ENCODE data around the gene TTLL11. TPM values are rescaled to one million over a fixed set of nuclear protein-coding genes. Genes with fewer than 3 reads are reported as not detected.

Gene TTLL11
- total and polyA plus RNA-seq, 2 of the 8 experiments (the other 6 are each of a cell fraction or from before 2014, with no cell fraction given), result 0.56 to 0.80 TPM

DNA sequence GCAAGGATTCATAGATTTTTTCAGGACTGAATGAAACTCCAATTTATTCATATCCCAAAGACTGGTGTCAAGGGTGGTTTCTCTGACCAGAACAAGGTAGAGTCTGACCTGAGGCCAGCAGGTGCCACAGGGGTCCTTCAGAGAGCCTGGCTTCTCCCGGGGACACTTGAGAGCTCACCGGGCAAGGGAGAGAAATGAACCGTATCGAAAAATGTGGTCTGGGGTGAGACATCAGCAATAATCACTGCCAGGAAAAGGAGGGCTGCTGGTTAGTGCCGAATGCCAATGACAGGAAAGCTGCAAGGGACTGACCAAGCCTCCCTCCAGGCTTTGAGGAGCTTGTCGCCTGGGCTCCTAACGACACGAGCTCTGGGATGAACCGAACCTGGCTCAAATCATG, 142.7 kb downstream of the TTLL11 start:
- Histone ChIP-seq H2BK12ac (ENCODE audit: low read depth, low read length) (no peak overlapping the region), H2AFZ (ENCODE audit: low read length) (no peak overlapping the region), H3K18ac (ENCODE audit: extremely low read depth, low read length) (no peak overlapping the region), H2BK15ac (ENCODE audit: low read length) (no peak overlapping the region), H3K9me3 (ENCODE audit: insufficient read depth in 2 of 2, low read depth in 1 of 2, low read length in 1 of 2) (no peaks in the 10 kb centered on the region), H4K5ac (ENCODE audit: insufficient read length, low read depth, low read length) (no peak overlapping the region), H2BK120ac (replicated peaks; ENCODE audit: low read depth, low read length) (no peak overlapping the region), H3K4me1 (replicated peaks in 1 of 4; ENCODE audit: control insufficient read depth in 3 of 4, insufficient read depth in 4 of 4, low read length in 3 of 4) (peaks cover 0 to 8% (median 4%) of the 10 kb centered on the region in 4 experiments; a peak in 3 of 7 replicates), H3K56ac (replicated peaks; ENCODE audit: insufficient read length, low read depth, low read length) (no peak overlapping the region), H3K4ac (replicated peaks; ENCODE audit: insufficient read length, low read depth, low read length) (no peak overlapping the region), H4K8ac (ENCODE audit: extremely low read depth, insufficient read depth, low read length) (no peak overlapping the region), H2BK20ac (ENCODE audit: low read length) (no peak overlapping the region), H4K20me1 (replicated peaks in 1 of 2; ENCODE audit: control insufficient read depth in 1 of 2, insufficient read depth in 2 of 2, low read length in 2 of 2) (no peaks in the 10 kb centered on the region), H3K4me3 (ENCODE audit: extremely low read depth in 1 of 4, insufficient read depth in 2 of 4, low read depth in 3 of 4, low read length in 4 of 4) (no peak overlapping the region), H4K91ac (replicated peaks; ENCODE audit: insufficient read length, low read length) (no peak overlapping the region), H3K27ac (ENCODE audit: low read depth, low read length) (no peak overlapping the region), H3K23ac (ENCODE audit: insufficient read length) (no peak overlapping the region), H3K14ac (ENCODE audit: insufficient read length) (no peak overlapping the region), H3K27me3 (replicated peaks in 1 of 4; ENCODE audit: control insufficient read depth in 3 of 4, extremely low read depth in 1 of 4, insufficient read depth in 3 of 4, low read length in 3 of 4) (no peaks in the 10 kb centered on the region), H3K4me2 (ENCODE audit: insufficient read depth in 1 of 2, low read depth in 2 of 2, low read length in 2 of 2) (no peak overlapping the region), H3K9ac (replicated peaks in 1 of 4; ENCODE audit: extremely low read depth in 1 of 4, low read depth in 3 of 4, low read length in 3 of 4) (no peak overlapping the region), H3K36me3 (ENCODE audit: control insufficient read depth in 2 of 4, insufficient read depth in 4 of 4, low read length in 3 of 4) (no peaks in the 10 kb centered on the region), H3K79me1 (ENCODE audit: low read depth, low read length) (no peaks in the 10 kb centered on the region; the same call in 1 of the 2 replicates), H3K23me2 (ENCODE audit: low read depth, low read length) (no peaks in the 10 kb centered on the region), H3K79me2 (ENCODE audit: control insufficient read depth in 1 of 2, insufficient read depth in 2 of 2, low read length in 2 of 2) (no peaks in the 10 kb centered on the region), H2BK5ac (ENCODE audit: low read depth, low read length) (no peak overlapping the region), H2AK5ac (ENCODE audit: low read depth, low read length) (no peak overlapping the region)
- CTCF ChIA-PET (ENCODE audit: partially characterized antibody), result interaction anchor here (1.1 to 1.7 kb wide), 5 partner anchors 16 to 315 kb away, joined by 3 to 5 read pairs (median 4); no protein-coding TSS in a partner anchor
- 89% methylated on average over 9 of the region's 9 CpGs; no CpG with 5 or more reads in 1 of the 2 experiments for WGBS, 2 experiments (ENCODE audit: extremely low coverage in 1 of 2, insufficient coverage in 1 of 2, insufficient read length in 1 of 2, insufficient replicate concordance in 2 of 2, low coverage in 1 of 2, low lambda C conversion rate in 2 of 2, missing lambda C conversion rate in 1 of 2)
- DNase-seq (ENCODE audit: low read depth in 1 of 2, low spot score in 2 of 2) (no peak), FAIRE-seq (no peak)
- POLR2A ChIA-PET (ENCODE audit: partially characterized antibody), result interaction anchor here (0.5 to 0.6 kb wide), 2 partner anchors 96 to 601 kb away, joined by 3 read pairs; no protein-coding TSS in a partner anchor
- no peak for TF ChIP-seq RXRA (IDR thresholded peaks at IDR 0.05; ENCODE audit: insufficient read depth, low read depth, low read length)
- TF ChIP-seq POU5F1 (IDR thresholded peaks at IDR 0.05; ENCODE audit: low read depth, low read length), result no peak
- no peak for TF ChIP-seq TAF7 (optimal IDR thresholded peaks at IDR 0.05; ENCODE audit: borderline replicate concordance, low read depth, low read length)
- TF ChIP-seq EGR1 (IDR thresholded peaks at IDR 0.05; ENCODE audit: borderline replicate concordance, low read depth, low read length), result no peak
- no peak for TF ChIP-seq YY1 (IDR thresholded peaks at IDR 0.05; ENCODE audit: low read depth, low read length)

Measured in H1 (cell line).